B cell (primary cell): ENCODE data around the gene MOK. TPM values are rescaled to one million over a fixed set of nuclear protein-coding genes. Genes with fewer than 3 reads are reported as not detected.

Experiments used
- ATAC-seq: fragments of 200-7000 bp; cut with Tn5 transposase; one replicate; pipeline ENCODE4 v1.10.0; 2021; ENCODE audit warnings: low read depth, mild to moderate bottlenecking, moderate number of reproducible peaks, moderate library complexity
- CTCF ChIA-PET: fragments of 350-600 bp; sonication (Branson Sonifier 250); formaldehyde crosslinking; loops from one replicate; lab custom pipeline; 2021; ENCODE audit warnings: antibody characterized with exemption, inconsistent platforms; lab: Charles Lee
- POLR2A ChIA-PET: fragments of 350-600 bp; sonication (Branson Sonifier 250); formaldehyde crosslinking; loops from one replicate; lab custom pipeline; 2021; ENCODE audit warnings: antibody characterized with exemption; lab: Charles Lee
- DNase-seq: peaks from one replicate; pipeline ENCODE4 v3.0.0; 2013
- H2AFZ ChIP-seq: 2 replicates; pipeline ENCODE4 v1.6.1; 2012; ENCODE audit warnings: mild to moderate bottlenecking, low read depth, low read length; ENCODE audit not compliant: insufficient read depth, poor library complexity, severe bottlenecking
- H3K27ac ChIP-seq, 2 donors: 1 replicate in 1 of 2; 2 replicates in 1 of 2; pipeline ENCODE4 v1.5.1; 2012 to 2013; ENCODE audit warnings: low read length in 2 of 2, mild to moderate bottlenecking in 2 of 2, moderate library complexity in 1 of 2
- H3K27me3 ChIP-seq, 4 experiments: fragments of 200-600 bp in 1 of 4; sonication (generic) in 1 of 4; replicated peaks in 1 of 4; 1 replicate in 2 of 4; 2 replicates in 2 of 4; pipeline versions ENCODE4 v1.6.1 to v1.7.0; 2013 to 2016; ENCODE audit warnings: low read length in 3 of 4, mild to moderate bottlenecking in 2 of 4, mixed read lengths in 1 of 4, moderate library complexity in 1 of 4; ENCODE audit not compliant: insufficient read depth in 4 of 4, control insufficient read depth in 3 of 4; ENCODE audit errors: control extremely low read depth in 1 of 4
- H3K36me3 ChIP-seq, 2 experiments: replicated peaks in 1 of 2; 1 replicate in 1 of 2; 2 replicates in 1 of 2; pipeline versions ENCODE4 v1.6.1 to v1.7.1; 2013; ENCODE audit warnings: low read length in 1 of 2; ENCODE audit not compliant: insufficient read depth in 2 of 2, control insufficient read depth in 1 of 2; ENCODE audit errors: control extremely low read depth in 1 of 2, extremely low read depth in 1 of 2
- H3K4me1 ChIP-seq, 2 donors: fragments of 200-600 bp in 1 of 2; sonication (generic) in 1 of 2; 1 replicate in 1 of 2; 2 replicates in 1 of 2; pipeline versions ENCODE4 v1.5.1 to v1.6.1; 2013 to 2017; ENCODE audit warnings: low read length in 2 of 2; ENCODE audit not compliant: control insufficient read depth in 2 of 2, insufficient read depth in 2 of 2
- H3K4me2 ChIP-seq: replicated peaks from 2 replicates; pipeline ENCODE3; 2012; ENCODE audit warnings: mild to moderate bottlenecking, low read depth, low read length; ENCODE audit not compliant: poor library complexity, severe bottlenecking
- H3K4me3 ChIP-seq, 5 experiments: fragments of 200-600 bp in 1 of 5; sonication (generic) in 1 of 5; 1 replicate in 3 of 5; 2 replicates in 2 of 5; pipeline versions ENCODE4 v1.5.1 to v1.7.0; 2011 to 2016; ENCODE audit warnings: low read length in 4 of 5, mild to moderate bottlenecking in 4 of 5, low read depth in 2 of 5, control low read depth in 1 of 5, moderate library complexity in 1 of 5; ENCODE audit not compliant: insufficient read depth in 1 of 5; ENCODE audit errors: control extremely low read depth in 1 of 5, extremely low read depth in 1 of 5
- H3K79me2 ChIP-seq: fragments of 200-600 bp; sonication (generic); one replicate; pipeline ENCODE4 v1.6.0; 2016; ENCODE audit warnings: low read length; ENCODE audit not compliant: control insufficient read depth, insufficient read depth
- H3K9ac ChIP-seq: fragments of 200-600 bp; sonication (generic); 2 replicates; pipeline ENCODE4 v1.6.1; 2017; ENCODE audit warnings: mild to moderate bottlenecking, low read length, moderate library complexity
- H3K9me3 ChIP-seq, 3 donors: one replicate each; pipeline versions ENCODE4 v1.6.1 to v1.7.1; 2013; ENCODE audit warnings: low read length in 2 of 3; ENCODE audit not compliant: control insufficient read depth in 2 of 3, insufficient read depth in 1 of 3; ENCODE audit errors: control extremely low read depth in 1 of 3
- H4K20me1 ChIP-seq: 2 replicates; pipeline ENCODE4 v1.6.0; 2012; ENCODE audit warnings: mild to moderate bottlenecking, low read length; ENCODE audit not compliant: insufficient read depth, control insufficient read depth, poor library complexity, severe bottlenecking
- H3K27ac Mint-ChIP-seq: one replicate; pipeline ENCODE4 v1.8.0; 2021; ENCODE audit warnings: mixed read lengths
- H3K27me3 Mint-ChIP-seq: one replicate; pipeline ENCODE4 v1.8.0; 2021; ENCODE audit warnings: mixed read lengths
- H3K4me1 Mint-ChIP-seq: one replicate; pipeline ENCODE4 v1.8.0; 2021; ENCODE audit warnings: mixed read lengths
- H3K4me3 Mint-ChIP-seq: one replicate; pipeline ENCODE4 v1.8.0; 2021; ENCODE audit warnings: mixed read lengths
- H3K9me3 Mint-ChIP-seq: one replicate; pipeline ENCODE4 v1.8.0; 2022; ENCODE audit warnings: mixed read lengths; ENCODE audit not compliant: insufficient read depth
- EZH2 ChIP-seq: IDR thresholded peaks from 2 replicates; pipeline ENCODE4 v1.6.1; 2012; ENCODE audit warnings: borderline replicate concordance, low read depth, mild to moderate bottlenecking, moderate library complexity, low read length; ENCODE audit not compliant: insufficient read depth, poor library complexity, severe bottlenecking
- WGBS: methylation state at CpG from one replicate; pipeline ENCODE4 v1.1.5; 2013; ENCODE audit warnings: missing lambda C conversion rate; ENCODE audit not compliant: insufficient coverage; 5-methylcytosine and 5-hydroxymethylcytosine counted together
- intact Hi-C: fragments of 100-400 bp; cut with micrococcal nuclease; formaldehyde crosslinking; loops from one replicate; pipeline ENCODE4 v1.10.0; 2022
- polyA plus RNA-seq: library from polyadenylated mRNA; depleted of rRNA; stranded (reverse); fragments of >200 nt; gene quantifications from 2 replicates; pipeline ENCODE4 v1.2.3, GENCODE V29; 2012
- total RNA-seq, 2 donors: library from RNA; stranded (reverse); fragments of 120-200 nt in 1 of 2; gene quantifications; 1 replicate in 1 of 2; 2 replicates in 1 of 2; pipeline versions ENCODE4 v1.2.3 to v1.2.4, GENCODE V29; 2013 to 2022
- TF ChIP-seq, protein P1 (sequence below): fragments of 200-600 bp; IDR thresholded peaks from one replicate; pipeline ENCODE4 v1.8.0; 2022; ENCODE audit warnings: antibody characterized with exemption, mild to moderate bottlenecking

MOK gene
- total and polyA plus RNA-seq, 2 donors (not counting 1 experiment from before 2014, with no cell fraction given), result 1.2 to 3.0 TPM

DNA sequence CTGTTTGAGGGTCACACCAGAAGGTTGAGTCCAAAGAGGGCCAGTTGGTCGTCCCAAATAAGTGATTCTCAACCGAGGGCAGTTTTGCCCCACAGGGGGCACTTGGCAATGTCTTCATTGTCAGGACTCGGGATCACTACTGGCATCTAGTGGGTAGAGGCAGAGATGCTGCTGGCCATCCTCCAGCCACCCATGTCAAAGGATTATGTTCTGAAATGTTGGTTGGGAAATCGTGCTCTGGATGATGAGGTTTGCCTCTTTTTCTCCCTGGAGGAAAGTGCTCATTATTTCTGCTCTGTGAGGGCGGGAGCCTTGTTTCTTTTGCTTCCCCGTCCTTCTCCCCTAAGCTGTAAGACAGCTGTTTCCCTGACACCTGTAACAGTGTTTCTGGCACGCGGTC lies 18.1 kb upstream of the MOK start:
- Histone ChIP-seq H3K79me2 (no peaks in the 10 kb centered on the region), H3K4me3 (no peak overlapping the region), H3K9ac (no peak overlapping the region), H3K4me2 (no peak overlapping the region), H3K9me3 (no peaks in the 10 kb centered on the region), H3K27ac (no peak overlapping the region), H3K27me3 (no peaks in the 10 kb centered on the region), H2AFZ (no peak overlapping the region), H4K20me1 (no peaks in the 10 kb centered on the region), H3K36me3 (peaks cover 0 to 4% of the 10 kb centered on the region in 2 experiments), H3K4me1 (peaks cover 13 to 21% of the 10 kb centered on the region in 2 donors)
- POLR2A ChIA-PET, result interaction anchor here (0.6 kb wide), 1 partner anchor 29 kb away, joined by 7 read pairs; no protein-coding TSS in a partner anchor
- ATAC-seq, result no peak
- peak overlapping the region; percentile 20 for H3K27ac Mint-ChIP-seq
- CTCF ChIA-PET, result interaction anchor here (1.3 to 2.8 kb wide), 2 partner anchors 9 kb away, joined by 3 to 10 read pairs; no protein-coding TSS in a partner anchor
- 52% methylated on average over 4 of the region's 8 CpGs for WGBS
- no peaks in the 10 kb centered on the region for H3K9me3 Mint-ChIP-seq
- no peak for TF ChIP-seq EZH2
- TF ChIP-seq, protein P1, sequence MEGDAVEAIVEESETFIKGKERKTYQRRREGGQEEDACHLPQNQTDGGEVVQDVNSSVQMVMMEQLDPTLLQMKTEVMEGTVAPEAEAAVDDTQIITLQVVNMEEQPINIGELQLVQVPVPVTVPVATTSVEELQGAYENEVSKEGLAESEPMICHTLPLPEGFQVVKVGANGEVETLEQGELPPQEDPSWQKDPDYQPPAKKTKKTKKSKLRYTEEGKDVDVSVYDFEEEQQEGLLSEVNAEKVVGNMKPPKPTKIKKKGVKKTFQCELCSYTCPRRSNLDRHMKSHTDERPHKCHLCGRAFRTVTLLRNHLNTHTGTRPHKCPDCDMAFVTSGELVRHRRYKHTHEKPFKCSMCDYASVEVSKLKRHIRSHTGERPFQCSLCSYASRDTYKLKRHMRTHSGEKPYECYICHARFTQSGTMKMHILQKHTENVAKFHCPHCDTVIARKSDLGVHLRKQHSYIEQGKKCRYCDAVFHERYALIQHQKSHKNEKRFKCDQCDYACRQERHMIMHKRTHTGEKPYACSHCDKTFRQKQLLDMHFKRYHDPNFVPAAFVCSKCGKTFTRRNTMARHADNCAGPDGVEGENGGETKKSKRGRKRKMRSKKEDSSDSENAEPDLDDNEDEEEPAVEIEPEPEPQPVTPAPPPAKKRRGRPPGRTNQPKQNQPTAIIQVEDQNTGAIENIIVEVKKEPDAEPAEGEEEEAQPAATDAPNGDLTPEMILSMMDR, result peak; percentile 41
- DNase-seq, result peak; percentile 54
- H3K4me3 Mint-ChIP-seq, result peak overlapping the region; percentile 16
- intact Hi-C loops, result no loop called here
- H3K27me3 Mint-ChIP-seq, result no peaks in the 10 kb centered on the region
- peaks cover 36% of the 10 kb centered on the region for H3K4me1 Mint-ChIP-seq
